LNCAP (cell line): ENCODE results near the gene TDRD3.

Experiments used
- CTCF ChIP-seq: fragments of 450-650 bp; IDR thresholded peaks from 2 replicates; pipeline ENCODE4 v1.5.1; 2017; ENCODE audit warnings: mild to moderate bottlenecking

The TDRD3 gene

GRCh38 chr13:60520902-60521569 lies 124.0 kb downstream of the TDRD3 start:
- TF ChIP-seq CTCF: no peak

DNA sequence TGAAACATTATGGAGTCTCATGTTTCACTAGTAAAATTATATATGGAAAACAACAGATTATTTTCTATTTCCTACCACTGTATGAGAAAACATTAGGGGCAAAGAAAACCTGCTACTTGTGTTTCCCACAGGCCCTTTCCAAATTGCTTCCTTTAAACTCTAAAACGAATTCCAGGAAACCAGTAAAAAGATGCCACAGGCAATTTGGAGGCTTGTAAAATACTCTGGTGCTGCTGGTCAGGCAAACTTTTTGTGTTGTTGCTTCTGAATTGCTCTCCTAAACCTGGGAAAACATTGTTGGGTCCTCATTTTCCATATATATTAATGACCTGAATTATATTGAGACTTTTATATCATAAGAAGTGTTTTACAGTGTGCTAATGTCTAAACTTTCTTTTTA lies 141.5 kb downstream of the TDRD3 start:
- TF ChIP-seq CTCF: no peak

DNA sequence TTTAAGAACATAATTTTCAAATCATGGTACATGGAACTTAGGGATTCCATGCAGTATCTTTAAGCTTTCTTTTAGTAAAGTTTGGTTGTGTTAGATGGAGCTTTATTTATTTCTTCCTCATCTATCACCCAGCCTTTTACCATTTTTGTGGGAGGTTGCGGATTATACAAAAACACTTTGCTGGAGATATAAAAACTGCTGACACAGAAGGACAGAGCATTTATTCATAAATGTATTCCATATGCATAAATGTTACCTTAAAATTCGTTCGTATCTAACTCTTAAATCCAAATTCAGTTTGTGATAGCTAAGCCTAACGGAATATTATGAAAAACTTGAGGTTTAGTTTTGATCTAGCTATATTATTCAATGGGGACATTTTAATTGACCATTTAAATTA lies 143.3 kb downstream of the TDRD3 start:
- TF ChIP-seq CTCF: no peak

- no peak for TF ChIP-seq CTCF
Measured at GRCh38 chr13:60562096-60562780, 165.2 kb downstream of the TDRD3 start.

GRCh38 chr13:60571571-60571970 lies 174.6 kb downstream of the TDRD3 start:
- no peak for TF ChIP-seq CTCF

DNA sequence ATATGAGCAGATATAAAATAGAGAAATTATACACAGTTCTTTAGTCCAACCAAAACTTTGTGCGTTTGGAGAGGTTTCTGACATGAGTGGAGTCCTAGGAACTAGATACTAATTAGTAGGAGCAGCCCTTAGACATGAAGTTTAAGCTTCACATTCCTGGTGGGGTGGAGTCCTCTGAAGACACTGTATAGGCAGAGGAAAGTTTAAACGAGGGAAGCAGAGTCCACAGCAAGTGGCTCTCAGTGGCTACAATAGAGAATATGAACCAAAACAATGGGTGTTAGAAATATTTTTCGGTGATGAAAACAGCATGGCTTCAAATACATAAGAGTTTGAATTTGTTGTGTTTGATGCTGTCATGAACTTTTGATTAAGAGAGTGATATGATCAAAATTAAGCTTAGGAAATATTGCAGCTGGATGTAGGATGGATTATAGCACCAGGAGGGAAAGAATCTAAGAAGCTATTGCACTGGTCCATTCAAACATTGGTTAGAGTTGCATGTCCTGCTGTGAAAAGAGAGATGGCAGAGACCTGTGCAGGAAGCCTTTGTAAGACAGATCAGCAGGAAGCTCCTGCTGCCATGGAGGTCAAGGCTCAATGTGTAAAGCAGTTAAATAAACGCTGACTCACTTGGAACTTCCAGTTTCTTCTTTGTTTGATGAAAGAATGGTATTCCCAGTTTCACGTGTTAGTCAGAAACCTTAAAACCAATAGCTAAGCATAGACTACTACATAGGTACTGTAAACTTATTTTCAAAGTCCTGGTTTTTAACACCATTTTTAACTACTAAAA lies 175.2 kb downstream of the TDRD3 start:
- no peak for TF ChIP-seq CTCF

GRCh38 chr13:60572855-60573254 lies 175.8 kb downstream of the TDRD3 start:
- no peak for TF ChIP-seq CTCF
